Stomach (tissue), 4 donors: ENCODE measurements around the gene RNF208.

ENCODE experiments used
- CTCF ChIP-seq, 7 experiments: fragments of 450-650 bp in 4 of 7; fragments of 200-600 bp in 3 of 7; sonication (generic) in 3 of 7; IDR thresholded peaks; one replicate each; pipeline ENCODE4 v1.5.1; 2016 to 2019; ENCODE audit warnings: antibody characterized with exemption in 7 of 7, control low read depth in 2 of 7, mild to moderate bottlenecking in 1 of 7
- POLR2A ChIP-seq, 4 donors: fragments of 450-650 bp; IDR thresholded peaks; one replicate each; pipeline ENCODE4 v1.6.1; 2016; ENCODE audit warnings: antibody characterized with exemption in 4 of 4, control low read depth in 2 of 4, mild to moderate bottlenecking in 1 of 4, moderate library complexity in 1 of 4
- POLR2AphosphoS5 ChIP-seq, 3 donors: sonication (generic); formaldehyde crosslinking; IDR thresholded peaks; one replicate each; pipeline ENCODE4 v1.6.1; 2016; ENCODE audit warnings: antibody characterized with exemption in 3 of 3

- no peak for TF ChIP-seq CTCF (IDR thresholded peaks at IDR 0.05)
- no peak for TF ChIP-seq POLR2AphosphoS5 (IDR thresholded peaks at IDR 0.05)
- no peak for TF ChIP-seq POLR2A (IDR thresholded peaks at IDR 0.05)
Observed at GRCh38 chr9:137188086-137188489, 34.0 kb downstream of the RNF208 start.
